ENCODE data around the gene DSG1.

The DSG1 gene

GRCh38 chr18:31317860-31318259 lies at the start of gene DSG1:
DSG1 (plus strand) TSS chr18:31318160; CDS start chr18:31318301, 141 bp downstream.
- in situ Hi-C loops (cut with MboI; ENCODE audit: low pct_unique_long_range_greater_than_20kb, low sequenced_read_pairs, unreplicated experiment) = no loop called here
- no peak for TF ChIP-seq CTCF (IDR thresholded peaks at IDR 0.05; ENCODE audit: extremely low read depth, insufficient read depth, missing control alignments)
- DNase-seq (ENCODE audit: low spot score) = no peak

GRCh38 chr18:31268985-31269406 lies 49.0 kb upstream of the DSG1 start:
- DNase-seq (ENCODE audit: low spot score) = no peak
- in situ Hi-C loops (cut with MboI; ENCODE audit: low pct_unique_long_range_greater_than_20kb, low sequenced_read_pairs, unreplicated experiment) = no loop called here
- TF ChIP-seq CTCF (IDR thresholded peaks at IDR 0.05; ENCODE audit: extremely low read depth, insufficient read depth, missing control alignments) = no peak

GRCh38 chr18:31269566-31269965 lies 48.4 kb upstream of the DSG1 start:
- in situ Hi-C loops (cut with MboI; ENCODE audit: low pct_unique_long_range_greater_than_20kb, low sequenced_read_pairs, unreplicated experiment) = no loop called here
- no peak for TF ChIP-seq CTCF (IDR thresholded peaks at IDR 0.05; ENCODE audit: extremely low read depth, insufficient read depth, missing control alignments)
- DNase-seq (ENCODE audit: low spot score) = no peak

- no peak for TF ChIP-seq CTCF (IDR thresholded peaks at IDR 0.05; ENCODE audit: extremely low read depth, insufficient read depth, missing control alignments)
- DNase-seq (ENCODE audit: low spot score) = no peak
- in situ Hi-C loops (cut with MboI; ENCODE audit: low pct_unique_long_range_greater_than_20kb, low sequenced_read_pairs, unreplicated experiment) = no loop called here
Measured at GRCh38 chr18:31270578-31270977, 47.4 kb upstream of the DSG1 start.

GRCh38 chr18:31273812-31274527 lies 44.0 kb upstream of the DSG1 start:
- in situ Hi-C loops (cut with MboI; ENCODE audit: low pct_unique_long_range_greater_than_20kb, low sequenced_read_pairs, unreplicated experiment) = no loop called here
- no peak for TF ChIP-seq CTCF (IDR thresholded peaks at IDR 0.05; ENCODE audit: extremely low read depth, insufficient read depth, missing control alignments)
- no peak for DNase-seq (ENCODE audit: low spot score)

- in situ Hi-C loops (cut with MboI; ENCODE audit: low pct_unique_long_range_greater_than_20kb, low sequenced_read_pairs, unreplicated experiment) = no loop called here
- DNase-seq (ENCODE audit: low spot score) = no peak
- no peak for TF ChIP-seq CTCF (IDR thresholded peaks at IDR 0.05; ENCODE audit: extremely low read depth, insufficient read depth, missing control alignments)
Measured at GRCh38 chr18:31274931-31275330, 43.0 kb upstream of the DSG1 start.

Measured in GM13977 (cell line).